GM12891 (cell line): Measurements from ENCODE around the gene LEKR1.
"Not testable (repeated sequence)": the region's sequence is repeated elsewhere in the genome, so short reads cannot be mapped to it uniquely, and the experiment has no call there.

Source experiments
- DNase-seq: peaks from one replicate; pipeline ENCODE4 v3.0.0; 2011; ENCODE audit warnings: low spot score; ENCODE audit not compliant: insufficient read length
- FAIRE-seq: peaks from 2 replicates; lab custom pipeline; 2011; peaks lifted over from hg19 to GRCh38; lab: Jason Lieb, UNC
- PAX5 ChIP-seq: IDR thresholded peaks from 2 replicates; pipeline ENCODE4 v1.6.1; 2011; ENCODE audit warnings: low read length, moderate library complexity, mild to moderate bottlenecking; ENCODE audit not compliant: insufficient read depth, severe bottlenecking
- POLR2A ChIP-seq: IDR thresholded peaks from 2 replicates; pipeline ENCODE4 v1.6.1; 2011; ENCODE audit warnings: low read depth, low read length, control low read depth
- POLR2AphosphoS5 ChIP-seq: IDR thresholded peaks from 2 replicates; pipeline ENCODE4 v1.6.1; 2011; ENCODE audit warnings: low read depth, low read length, control low read depth
- POU2F2 ChIP-seq: IDR thresholded peaks from 2 replicates; pipeline ENCODE4 v1.6.1; 2011; ENCODE audit warnings: low read depth, mild to moderate bottlenecking, control low read depth, low read length, moderate library complexity
- SPI1 ChIP-seq: IDR thresholded peaks from 2 replicates; pipeline ENCODE4 v1.6.1; 2011; ENCODE audit warnings: low read depth, low read length, control low read depth
- TAF1 ChIP-seq: IDR thresholded peaks from 2 replicates; pipeline ENCODE4 v1.6.1; 2011; ENCODE audit warnings: low read depth, low read length, control low read depth

LEKR1 gene

GRCh38 chr3:156792536-156792935 is 33.6 kb upstream of the LEKR1 start:
- TF ChIP-seq TAF1 (no peak), PAX5 (no peak), SPI1 (no peak), POU2F2 (no peak), POLR2A (no peak), POLR2AphosphoS5 (no peak)
- no peak for FAIRE-seq
- DNase-seq = no peak

GRCh38 chr3:156792945-156793344 is 33.2 kb upstream of the LEKR1 start:
- TF ChIP-seq SPI1 = no peak
- no peak for TF ChIP-seq POU2F2
- no peak for TF ChIP-seq PAX5
- no peak for TF ChIP-seq TAF1
- no peak for TF ChIP-seq POLR2A
- TF ChIP-seq POLR2AphosphoS5 = no peak
- DNase-seq = no peak
- no peak for FAIRE-seq

DNA sequence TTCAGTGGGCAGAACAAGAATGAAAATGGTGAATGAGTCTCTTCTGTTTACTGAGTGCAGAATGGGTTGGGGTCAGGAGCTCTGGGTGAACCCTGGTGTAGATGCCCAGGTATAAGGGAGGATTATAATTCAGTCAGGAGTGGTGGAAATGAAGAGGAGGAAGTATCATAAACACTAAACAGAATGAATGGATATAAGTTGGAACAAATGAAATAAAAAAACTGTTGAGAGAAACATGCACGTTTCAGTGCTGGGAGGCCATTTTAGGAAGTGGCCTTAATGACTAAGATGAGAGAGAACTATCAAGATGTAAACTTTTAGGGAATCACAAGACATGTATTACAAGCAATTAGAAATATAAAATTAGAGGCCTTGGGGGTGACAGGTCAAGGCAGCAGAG is 32.8 kb upstream of the LEKR1 start:
- FAIRE-seq (no peak), DNase-seq (no peak)
- TF ChIP-seq TAF1 (no peak), POLR2AphosphoS5 (no peak), PAX5 (no peak), POU2F2 (no peak), POLR2A (no peak), SPI1 (no peak)

GRCh38 chr3:156793851-156794250 is 32.3 kb upstream of the LEKR1 start:
- DNase-seq (no peak), FAIRE-seq (no peak)
- TF ChIP-seq POU2F2 (no peak), POLR2AphosphoS5 (no peak), SPI1 (no peak), POLR2A (no peak), TAF1 (no peak)

GRCh38 chr3:156795890-156796481 is 30.2 kb upstream of the LEKR1 start:
- TF ChIP-seq POU2F2 (no peak), TAF1 (no peak), SPI1 (no peak), POLR2AphosphoS5 (no peak), POLR2A (no peak), PAX5 (no peak)
- DNase-seq (no peak), FAIRE-seq (no peak)

DNA sequence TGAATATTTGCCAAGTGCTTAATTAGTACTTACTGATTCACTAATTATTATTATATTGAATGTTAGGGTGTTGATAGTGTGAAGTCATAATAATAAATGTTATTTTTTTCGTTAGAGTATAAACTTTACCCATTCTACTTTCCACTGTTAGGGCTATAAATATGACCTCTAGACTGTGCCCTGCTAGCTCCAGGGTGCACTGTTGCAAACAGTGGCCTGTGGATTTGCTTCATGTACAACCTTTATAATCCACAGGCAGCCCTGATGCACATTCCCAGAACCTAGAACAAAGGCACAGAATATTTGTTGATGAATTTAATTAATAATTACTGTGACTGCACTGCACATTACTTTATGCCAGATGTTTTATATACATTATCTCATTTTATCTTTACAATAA is 28.8 kb upstream of the LEKR1 start:
- DNase-seq (no peak), FAIRE-seq (no peak)

DNA sequence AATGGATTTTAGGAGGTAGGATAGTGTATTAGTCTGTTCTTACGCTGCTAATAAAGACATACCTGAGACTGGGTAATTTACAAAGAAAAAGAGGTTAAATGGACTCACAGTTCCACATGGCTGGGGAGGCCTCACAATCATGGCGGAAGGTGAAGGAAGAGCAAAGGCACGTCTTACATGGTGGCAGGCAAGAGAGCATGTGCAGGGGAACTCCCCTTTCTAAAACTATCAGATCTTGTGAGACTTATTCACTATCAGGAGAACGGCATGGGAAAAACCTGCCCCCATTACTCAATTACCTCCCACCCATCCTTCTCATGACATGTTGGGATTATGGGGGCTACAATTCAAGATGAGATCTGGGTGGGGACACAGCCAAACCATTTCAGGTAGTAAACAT is 25.9 kb upstream of the LEKR1 start:
- not testable (repeated sequence) for FAIRE-seq

More for the DNA sequence above, 28.8 kb upstream of the LEKR1 start:
- no peak for TF ChIP-seq SPI1
- TF ChIP-seq POU2F2 = no peak
- no peak for TF ChIP-seq TAF1
- no peak for TF ChIP-seq POLR2AphosphoS5
- TF ChIP-seq POLR2A = no peak
- TF ChIP-seq PAX5 = no peak

GRCh38 chr3:156801746-156802145 is 24.4 kb upstream of the LEKR1 start:
- no peak for FAIRE-seq
- no peak for TF ChIP-seq TAF1
- TF ChIP-seq SPI1 = no peak
- no peak for TF ChIP-seq POU2F2
- TF ChIP-seq PAX5 = no peak
- no peak for TF ChIP-seq POLR2AphosphoS5
- DNase-seq = no peak

More for the DNA sequence above, 25.9 kb upstream of the LEKR1 start:
- DNase-seq = not testable (repeated sequence)

DNA sequence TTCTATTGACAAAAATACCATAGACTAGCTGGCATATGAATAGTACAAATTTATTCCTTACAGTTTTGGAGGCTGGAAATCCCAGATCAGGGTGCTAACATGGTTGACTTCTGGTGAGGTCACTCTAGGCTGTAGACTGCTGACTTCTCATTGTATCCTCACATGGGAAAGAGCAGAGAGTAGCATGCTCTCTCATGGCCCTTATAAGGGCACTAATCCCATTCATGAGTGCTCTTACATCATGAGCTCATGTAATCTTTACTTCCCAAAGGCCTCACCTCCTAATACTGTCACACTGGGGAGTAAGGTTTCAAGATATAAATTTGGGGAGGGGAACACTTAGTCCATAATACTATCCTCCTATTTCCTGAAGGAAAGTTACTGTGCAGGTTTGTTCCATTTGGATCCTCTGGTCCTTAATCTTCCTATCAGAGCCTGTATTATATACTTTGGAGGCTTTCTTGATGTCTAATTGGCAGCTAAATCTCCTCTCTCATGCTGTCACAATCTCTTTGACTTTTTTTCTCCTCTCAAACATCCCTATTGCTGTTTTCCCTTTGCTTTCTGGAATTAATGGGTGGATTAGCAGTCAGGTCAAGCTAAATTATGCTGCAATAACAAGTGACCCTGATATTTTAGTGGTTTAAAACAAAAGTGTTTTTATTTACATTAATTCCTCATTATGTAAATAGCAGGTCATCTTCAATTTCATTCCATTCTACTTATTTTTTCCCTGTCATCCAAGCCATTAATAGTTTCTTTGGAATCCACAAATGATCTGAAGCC is 23.1 kb upstream of the LEKR1 start:
- DNase-seq (no peak), FAIRE-seq (no peak)
- TF ChIP-seq SPI1 (no peak), POLR2AphosphoS5 (no peak), TAF1 (no peak), POLR2A (no peak), PAX5 (no peak), POU2F2 (no peak)

- FAIRE-seq (no peak), DNase-seq (no peak)
- no peak for TF ChIP-seq POLR2AphosphoS5
- TF ChIP-seq PAX5 = no peak
- no peak for TF ChIP-seq POU2F2
- TF ChIP-seq TAF1 = no peak
- no peak for TF ChIP-seq SPI1
- no peak for TF ChIP-seq POLR2A
These were observed 22.0 kb upstream of the LEKR1 start for GRCh38 chr3:156803952-156804741.
